Natural killer cell (primary cell): Measurements from ENCODE around the gene PREX1. TPM values are rescaled to one million over a fixed set of nuclear protein-coding genes. Genes with fewer than 3 reads are reported as not detected.

Experiments
- ATAC-seq, 3 donors: fragments of 150-1000 bp in 2 of 3; fragments of 200-7000 bp in 1 of 3; cut with Tn5 transposase; 1 replicate in 1 of 3; 2 replicates in 2 of 3; pipeline ENCODE4 v1.10.0; 2021; ENCODE audit warnings: mild to moderate bottlenecking in 2 of 3, moderate library complexity in 2 of 3
- DNase-seq, 2 donors: peaks; one replicate each; pipeline versions ENCODE4 v3.0.0 to v3.0.0-alpha.2; 2013 to 2021; ENCODE audit warnings: mixed read lengths in 1 of 2
- H3K27ac ChIP-seq: one replicate; pipeline ENCODE4 v1.5.1; 2013; ENCODE audit warnings: mild to moderate bottlenecking, low read length
- H3K27me3 ChIP-seq: one replicate; pipeline ENCODE4 v1.6.1; 2013; ENCODE audit warnings: low read length; ENCODE audit not compliant: control insufficient read depth, insufficient read depth
- H3K36me3 ChIP-seq: one replicate; pipeline ENCODE4 v1.6.1; 2013; ENCODE audit warnings: low read length; ENCODE audit not compliant: control insufficient read depth, insufficient read depth
- H3K4me1 ChIP-seq: one replicate; pipeline ENCODE4 v1.6.1; 2013; ENCODE audit warnings: low read length; ENCODE audit not compliant: control insufficient read depth, insufficient read depth
- H3K4me3 ChIP-seq: one replicate; pipeline ENCODE4 v1.5.1; 2013; ENCODE audit warnings: low read length
- H3K9me3 ChIP-seq: one replicate; pipeline ENCODE4 v1.6.1; 2013; ENCODE audit warnings: low read length; ENCODE audit not compliant: control insufficient read depth, insufficient read depth
- H3K27ac Mint-ChIP-seq, 2 donors: one replicate each; pipeline ENCODE4 v1.8.0; 2022; ENCODE audit warnings: mild to moderate bottlenecking in 2 of 2, mixed read lengths in 2 of 2, moderate library complexity in 1 of 2
- H3K27me3 Mint-ChIP-seq, 2 donors: one replicate each; pipeline ENCODE4 v1.8.0; 2022; ENCODE audit warnings: low read depth in 2 of 2, mixed read lengths in 2 of 2
- H3K36me3 Mint-ChIP-seq: one replicate; pipeline ENCODE4 v1.8.0; 2022; ENCODE audit warnings: mixed read lengths
- H3K4me1 Mint-ChIP-seq, 2 donors: one replicate each; pipeline ENCODE4 v1.8.0; 2022; ENCODE audit warnings: mixed read lengths in 2 of 2
- H3K4me3 Mint-ChIP-seq: one replicate; pipeline ENCODE4 v1.8.0; 2022; ENCODE audit warnings: mild to moderate bottlenecking, moderate library complexity, mixed read lengths
- H3K9me3 Mint-ChIP-seq, 2 donors: one replicate each; pipeline ENCODE4 v1.8.0; 2022; ENCODE audit warnings: mixed read lengths in 2 of 2
- CTCF ChIP-seq: fragments of 200-600 bp; IDR thresholded peaks from one replicate; pipeline ENCODE4 v1.8.0; 2022; ENCODE audit warnings: antibody characterized with exemption
- WGBS: methylation state at CpG from one replicate; pipeline ENCODE4 v1.1.7; 2013; ENCODE audit warnings: missing lambda C conversion rate; ENCODE audit not compliant: insufficient coverage; 5-methylcytosine and 5-hydroxymethylcytosine counted together
- intact Hi-C: fragments of 100-400 bp; cut with micrococcal nuclease; formaldehyde crosslinking; loops from one replicate; pipeline ENCODE4 v1.14.2; 2022
- total RNA-seq, 4 donors: library from RNA; stranded (reverse); fragments of 120-200 nt in 1 of 4; gene quantifications; one replicate each; pipeline versions ENCODE4 v1.2.3 to v1.2.4, GENCODE V29; 2013 to 2022

The PREX1 gene
- total RNA-seq, 3 donors from 2014 or later (not counting 1 experiment from before 2014, with no cell fraction given): 382 to 392 (median 389) TPM

GRCh38 chr20:48606172-48606840, 221.5 kb downstream of the PREX1 start:
- no peak overlapping the region for H3K4me3 Mint-ChIP-seq
- DNase-seq (no peak), ATAC-seq (no peak)
- H3K9me3 Mint-ChIP-seq: no peaks in the 10 kb centered on the region
- Histone ChIP-seq H3K36me3 (no peaks in the 10 kb centered on the region), H3K4me1 (no peaks in the 10 kb centered on the region), H3K27me3 (no peaks in the 10 kb centered on the region), H3K27ac (no peak overlapping the region), H3K4me3 (no peak overlapping the region), H3K9me3 (no peaks in the 10 kb centered on the region)
- no peak overlapping the region for H3K27ac Mint-ChIP-seq
- H3K4me1 Mint-ChIP-seq: peaks cover 0 to 5% of the 10 kb centered on the region in 2 donors
- intact Hi-C loops: no loop called here
- H3K36me3 Mint-ChIP-seq: no peaks in the 10 kb centered on the region
- no peaks in the 10 kb centered on the region for H3K27me3 Mint-ChIP-seq
- 87% methylated on average over 13 of the region's 14 CpGs for WGBS
- no peak for TF ChIP-seq CTCF

- Histone ChIP-seq H3K9me3 (no peaks in the 10 kb centered on the region), H3K4me3 (no peak overlapping the region), H3K27ac (no peak overlapping the region), H3K27me3 (no peaks in the 10 kb centered on the region), H3K36me3 (no peaks in the 10 kb centered on the region), H3K4me1 (no peaks in the 10 kb centered on the region)
- Mint-ChIP-seq H3K36me3 (no peaks in the 10 kb centered on the region), H3K4me3 (no peak overlapping the region), H3K27ac (no peak overlapping the region), H3K27me3 (peaks cover 0 to 2% of the 10 kb centered on the region in 2 donors), H3K4me1 (peaks cover 0 to under 1% of the 10 kb centered on the region in 2 donors), H3K9me3 (no peaks in the 10 kb centered on the region)
- WGBS: 82% methylated on average over 16 of the region's 17 CpGs
- DNase-seq (no peak), ATAC-seq (no peak)
- intact Hi-C loops: no loop called here
- no peak for TF ChIP-seq CTCF
Measured at GRCh38 chr20:48605364-48606171, 222.2 kb downstream of the PREX1 start.

- Histone ChIP-seq H3K27me3 (no peaks in the 10 kb centered on the region), H3K4me1 (no peaks in the 10 kb centered on the region), H3K9me3 (no peaks in the 10 kb centered on the region), H3K27ac (no peak overlapping the region), H3K36me3 (no peaks in the 10 kb centered on the region), H3K4me3 (no peak overlapping the region)
- intact Hi-C loops: no loop called here
- Mint-ChIP-seq H3K9me3 (no peaks in the 10 kb centered on the region), H3K36me3 (no peaks in the 10 kb centered on the region), H3K27ac (no peak overlapping the region), H3K27me3 (peaks cover 0 to 2% of the 10 kb centered on the region in 2 donors), H3K4me3 (no peak overlapping the region), H3K4me1 (no peaks in the 10 kb centered on the region)
- no peak for DNase-seq
- no peak for ATAC-seq
- 79% methylated on average over 7 of the region's 7 CpGs for WGBS
- TF ChIP-seq CTCF: no peak
Measured at GRCh38 chr20:48604936-48605335, 222.9 kb downstream of the PREX1 start.
